ENCODE data around the gene CPNE4.

- TF ChIP-seq CTCF (IDR thresholded peaks at IDR 0.05; ENCODE audit: extremely low read depth in 1 of 2, insufficient read depth in 1 of 2, low read depth in 1 of 2, low read length in 2 of 2) (no peak), EZH2 (IDR thresholded peaks at IDR 0.05; ENCODE audit: borderline replicate concordance, low read depth, low read length, severe bottlenecking) (no peak)
Measured at GRCh38 chr3:132008837-132009236, 26.0 kb downstream of the CPNE4 start.

Measured in endothelial cell of umbilical vein (primary cell).